Heart right ventricle (tissue), 16 donors: Measurements from ENCODE around the gene CD48. TPM values are rescaled to one million over a fixed set of nuclear protein-coding genes. Genes with fewer than 3 reads are reported as not detected.

Experiments used
- ATAC-seq, 8 donors: fragments of 200-7000 bp; cut with Tn5 transposase; one replicate each; pipeline ENCODE4 v1.9.1; 2020; ENCODE audit warnings: mild to moderate bottlenecking in 8 of 8, moderate library complexity in 8 of 8, moderate number of reproducible peaks in 1 of 8
- DNase-seq, 2 donors: peaks; one replicate each; pipeline ENCODE4 v3.0.0-alpha.2; 2020
- H3K27ac ChIP-seq, 10 donors: fragments of 200-600 bp; sonication (generic) in 2 of 10; one replicate each; pipeline versions ENCODE4 v1.5.0 to v1.8.0; 2020 to 2022; ENCODE audit warnings: mild to moderate bottlenecking in 3 of 10
- H3K27me3 ChIP-seq, 7 donors: fragments of 200-600 bp; one replicate each; pipeline ENCODE4 v1.8.0; 2021 to 2022; ENCODE audit warnings: mild to moderate bottlenecking in 2 of 7
- H3K36me3 ChIP-seq, 9 donors: fragments of 200-600 bp; sonication (generic) in 1 of 9; one replicate each; pipeline versions ENCODE4 v1.5.0 to v1.8.0; 2020 to 2022; ENCODE audit warnings: mild to moderate bottlenecking in 2 of 9
- H3K4me1 ChIP-seq, 9 donors: fragments of 200-600 bp; sonication (generic) in 1 of 9; one replicate each; pipeline versions ENCODE4 v1.5.0 to v1.8.0; 2020 to 2022; ENCODE audit warnings: mild to moderate bottlenecking in 4 of 9
- H3K4me3 ChIP-seq, 10 donors: fragments of 200-600 bp; sonication (generic) in 2 of 10; one replicate each; pipeline versions ENCODE4 v1.5.0 to v1.8.0; 2020 to 2022; ENCODE audit warnings: mild to moderate bottlenecking in 7 of 10, moderate library complexity in 2 of 10
- H3K9me3 ChIP-seq, 11 donors: fragments of 200-600 bp in 10 of 11; sonication (generic) in 2 of 11; one replicate each; pipeline versions ENCODE4 v1.5.0 to v1.8.0; 2013 to 2022; ENCODE audit warnings: mild to moderate bottlenecking in 2 of 11, control low read depth in 1 of 11, moderate library complexity in 1 of 11
- WGBS, 2 donors: extraction: QIAGEN DNeasy Blood & Tissue Kit; methylation state at CpG; one replicate each; pipeline ENCODE4 v1.1.7; 2013; ENCODE audit warnings: inconsistent platforms in 1 of 2; 5-methylcytosine and 5-hydroxymethylcytosine counted together
- intact Hi-C, 10 donors: fragments of 100-400 bp; cut with DNase I; formaldehyde crosslinking; loops; one replicate each; pipeline versions ENCODE4 v1.11.1 to v1.14.2; 2022
- polyA plus RNA-seq, 2 donors: library from polyadenylated mRNA; stranded (reverse); fragments of 200-250 nt; gene quantifications; one replicate each; pipeline ENCODE4 v1.2.3, GENCODE V29; 2013
- total RNA-seq, 10 donors: library from RNA; stranded (reverse); fragmentation: NEBNext Ultra II Directional in 3 of 10; extraction: Animal tissue kit (Norgen Biotek cat#: 25700) in 3 of 10; gene quantifications; one replicate each; pipeline versions ENCODE4 v1.2.1 to v1.2.4, GENCODE V29; 2021 to 2023
- TF ChIP-seq, protein P1 (sequence below), 9 donors: fragments of 200-600 bp; sonication (generic) in 2 of 9; IDR thresholded peaks; one replicate each; pipeline versions ENCODE4 v1.5.0 to v1.8.0; 2021 to 2022; ENCODE audit warnings: antibody characterized with exemption in 9 of 9, mild to moderate bottlenecking in 5 of 9, moderate library complexity in 1 of 9
- donor health status: Arrhythmogenic right ventricular cardiomyopathy.
- donor health status: ischemic (EF 13 %, LVEDD 7.1; RV severe dilation, severe dysfunction).
- donor health status: healthy with polysubstance abuse.
- donor health status: DM: no; HTN: yes; CAD: no.
- donor health status: DM: no; HTN: no; CAD: no.
- donor health status: ischemic (EF 25% LVEDD 6.9; RV normal size, moderate dysfunction).
- donor health status: ischemic (EF 25% LVEDD 5.7; RV mildly dilated, moderate dysfunction).
- donor health status: healthy.
- donor health status: DM: yes; HTN: yes; CAD: no.
- donor health status: Ischemic cardiomyopathy.
- donor health status: ischemic (EF 35%, LVEDD 5.7; RV mildly dilated, moderate dysfunction).
- donor health status: nonischemic (EF 11% LVEDD 7.7; RV severe dilation, severe dysfunction).
- donor health status: DM: yes; HTN: yes; CAD: no.
- donor health status: PGD.
- donor health status: ischemic (EF 29% LVEDD 5.4; RV normal size, mild dysfunction).
- donor health status: nonischemic (EF 23%, LVEDD 6.1; RV moderate dilation, normal function).

CD48 gene
- total and polyA plus RNA-seq, 12 donors: 0.40 to 20.9 (median 0.96) TPM

GRCh38 chr1:160752924-160753323, 41.3 kb upstream of the CD48 start:
- DNase-seq (no peak), ATAC-seq (no peak)
- Histone ChIP-seq H3K4me1 (peaks cover 0 to 11% (median 0%) of the 10 kb centered on the region in 9 donors), H3K27ac (no peak overlapping the region), H3K9me3 (no peaks in the 10 kb centered on the region), H3K4me3 (no peak overlapping the region), H3K36me3 (peaks cover 0 to 5% (median 0%) of the 10 kb centered on the region in 9 donors), H3K27me3 (peaks cover 0 to 27% (median 10%) of the 10 kb centered on the region in 7 donors)
- intact Hi-C loops: no loop called here
- WGBS, 2 donors: 29% methylated on average over 5 of the region's 5 CpGs
- TF ChIP-seq, protein P1, sequence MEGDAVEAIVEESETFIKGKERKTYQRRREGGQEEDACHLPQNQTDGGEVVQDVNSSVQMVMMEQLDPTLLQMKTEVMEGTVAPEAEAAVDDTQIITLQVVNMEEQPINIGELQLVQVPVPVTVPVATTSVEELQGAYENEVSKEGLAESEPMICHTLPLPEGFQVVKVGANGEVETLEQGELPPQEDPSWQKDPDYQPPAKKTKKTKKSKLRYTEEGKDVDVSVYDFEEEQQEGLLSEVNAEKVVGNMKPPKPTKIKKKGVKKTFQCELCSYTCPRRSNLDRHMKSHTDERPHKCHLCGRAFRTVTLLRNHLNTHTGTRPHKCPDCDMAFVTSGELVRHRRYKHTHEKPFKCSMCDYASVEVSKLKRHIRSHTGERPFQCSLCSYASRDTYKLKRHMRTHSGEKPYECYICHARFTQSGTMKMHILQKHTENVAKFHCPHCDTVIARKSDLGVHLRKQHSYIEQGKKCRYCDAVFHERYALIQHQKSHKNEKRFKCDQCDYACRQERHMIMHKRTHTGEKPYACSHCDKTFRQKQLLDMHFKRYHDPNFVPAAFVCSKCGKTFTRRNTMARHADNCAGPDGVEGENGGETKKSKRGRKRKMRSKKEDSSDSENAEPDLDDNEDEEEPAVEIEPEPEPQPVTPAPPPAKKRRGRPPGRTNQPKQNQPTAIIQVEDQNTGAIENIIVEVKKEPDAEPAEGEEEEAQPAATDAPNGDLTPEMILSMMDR (IDR thresholded peaks at IDR 0.05): no peak

DNA sequence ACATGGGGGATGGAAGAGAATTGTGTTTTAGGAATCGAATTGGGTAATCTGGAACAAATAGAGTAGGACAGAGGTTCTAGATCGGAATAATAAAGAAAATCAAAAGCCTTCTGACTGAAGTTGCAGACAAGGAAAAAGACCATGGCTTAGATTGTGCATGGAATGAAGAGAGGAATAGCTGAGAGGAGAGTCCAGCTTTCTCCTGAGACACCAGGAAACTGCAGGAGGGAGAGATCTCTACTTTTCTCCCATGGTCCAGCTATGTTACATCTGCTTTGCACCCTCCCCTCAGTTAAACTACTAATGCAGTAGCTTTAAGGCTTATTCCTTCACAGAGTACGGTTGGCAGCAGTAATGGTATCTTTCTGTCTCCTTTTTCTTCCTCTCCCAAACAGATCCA, 40.8 kb upstream of the CD48 start:
- intact Hi-C loops: no loop called here
- H3K9me3 ChIP-seq: no peaks in the 10 kb centered on the region
- H3K36me3 ChIP-seq: peaks cover 0 to 5% (median 0%) of the 10 kb centered on the region in 9 donors
- no peak overlapping the region for H3K27ac ChIP-seq
- H3K4me1 ChIP-seq: peaks cover 0 to 11% (median 0%) of the 10 kb centered on the region in 9 donors
- H3K27me3 ChIP-seq: peaks cover 0 to 27% (median 10%) of the 10 kb centered on the region in 7 donors
- no peak overlapping the region for H3K4me3 ChIP-seq
- DNase-seq (no peak), ATAC-seq (no peak)
- TF ChIP-seq, protein P1 (IDR thresholded peaks at IDR 0.05): no peak
- 75 to 76% methylated on average over 3 of the region's 3 CpGs for WGBS, 2 donors

DNA sequence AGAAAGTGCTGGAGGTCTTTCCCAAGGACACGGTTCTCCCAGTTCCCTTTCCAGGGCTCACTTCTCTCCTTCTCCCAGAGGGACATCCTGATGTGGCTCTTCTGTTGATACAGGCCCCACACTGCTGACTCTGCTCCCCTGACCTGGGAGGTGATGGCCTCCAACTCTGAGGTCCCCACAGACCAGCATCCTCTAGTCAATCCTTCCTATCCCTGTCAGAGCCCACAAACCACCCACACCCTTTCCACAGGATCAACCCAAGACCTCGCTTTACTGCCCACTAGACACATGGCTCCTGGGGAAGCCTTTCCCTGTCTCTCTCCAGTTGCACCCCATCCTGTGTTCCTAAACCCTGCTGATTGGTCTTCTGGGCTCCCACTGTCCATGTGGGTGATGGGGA, 39.0 kb upstream of the CD48 start:
- WGBS, 2 donors: 84 to 86% methylated on average over 2 of the region's 2 CpGs
- H3K9me3 ChIP-seq: no peaks in the 10 kb centered on the region
- peaks cover 0 to 27% (median 10%) of the 10 kb centered on the region in 7 donors for H3K27me3 ChIP-seq
- H3K4me1 ChIP-seq: peaks cover 0 to 12% (median 0%) of the 10 kb centered on the region in 9 donors
- no peak overlapping the region for H3K4me3 ChIP-seq
- ATAC-seq (no peak), DNase-seq (no peak)
- intact Hi-C loops: no loop called here
- H3K27ac ChIP-seq: no peak overlapping the region
- H3K36me3 ChIP-seq: peaks cover 0 to 5% (median 0%) of the 10 kb centered on the region in 9 donors
- TF ChIP-seq, protein P1 (IDR thresholded peaks at IDR 0.05): no peak

DNA sequence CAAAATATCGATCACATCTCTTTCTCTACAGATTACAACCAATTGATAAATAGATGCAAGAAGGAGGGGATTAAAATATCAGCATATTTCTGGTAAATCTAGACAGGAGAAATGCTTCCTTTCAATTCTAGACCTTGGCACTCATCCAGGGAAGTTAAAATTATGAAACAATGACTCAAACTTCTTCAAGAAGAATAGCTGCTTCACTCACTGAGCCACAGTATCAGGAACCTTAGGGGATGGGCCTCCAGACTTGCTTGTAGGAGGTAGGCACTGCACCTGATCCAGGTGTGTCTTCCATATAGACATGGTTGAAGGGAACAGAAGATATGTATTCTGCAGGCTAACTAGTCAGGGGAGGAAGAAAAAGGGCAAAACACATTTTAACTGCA, 37.3 kb upstream of the CD48 start:
- DNase-seq (no peak), ATAC-seq (no peak)
- H3K27me3 ChIP-seq: peaks cover 0 to 27% (median 10%) of the 10 kb centered on the region in 7 donors
- H3K27ac ChIP-seq: no peak overlapping the region
- H3K4me3 ChIP-seq: no peak overlapping the region
- H3K36me3 ChIP-seq: peaks cover 0 to 5% (median 0%) of the 10 kb centered on the region in 9 donors
- H3K9me3 ChIP-seq: no peaks in the 10 kb centered on the region
- WGBS, 2 donors: 96 to 100% methylated on average over 1 of the region's 1 CpG
- TF ChIP-seq, protein P1 (IDR thresholded peaks at IDR 0.05): no peak
- peaks cover 0 to 25% (median 0%) of the 10 kb centered on the region in 9 donors for H3K4me1 ChIP-seq
- intact Hi-C loops: no loop called here
